Endothelial cell of umbilical vein (primary cell): Measurements from ENCODE around the gene TRMT112. TPM values are rescaled to one million over a fixed set of nuclear protein-coding genes. Genes with fewer than 3 reads are reported as not detected.

Source experiments
- BruUV-seq: library from RNA; stranded (reverse); fragments of 400-500 nt; replicated peaks from 2 replicates; lab custom pipeline; 2021; lab: Mats Ljungman, UMichigan
- CTCF ChIA-PET: fragments of 300-600, 350-600 bp; sonication (Branson Sonifier 250); formaldehyde crosslinking; loops from one replicate; lab custom pipeline; 2021; ENCODE audit warnings: antibody characterized with exemption, inconsistent platforms; lab: Charles Lee
- POLR2A ChIA-PET: fragments of 300-600, 350-600 bp; sonication (Branson Sonifier 250); formaldehyde crosslinking; loops from one replicate; lab custom pipeline; 2021; ENCODE audit warnings: antibody characterized with exemption, inconsistent platforms; lab: Charles Lee
- DNase-seq: peaks from one replicate; pipeline ENCODE4 v3.0.0-alpha.2; 2011; ENCODE audit warnings: low read depth, low spot score
- FAIRE-seq: peaks from 2 replicates; lab custom pipeline; 2011; peaks lifted over from hg19 to GRCh38; lab: Jason Lieb, UNC
- H2AFZ ChIP-seq: 2 replicates; pipeline ENCODE4 v1.6.0; 2012; ENCODE audit warnings: low read depth, low read length, control low read depth, inconsistent platforms
- H3K27ac ChIP-seq: 2 replicates; pipeline ENCODE4 v1.5.1; 2011; ENCODE audit warnings: low read depth, mild to moderate bottlenecking, control low read depth, low read length, moderate library complexity; ENCODE audit not compliant: insufficient read depth
- H3K27me3 ChIP-seq, 2 experiments: 2 replicates each; pipeline versions ENCODE4 v1.6.0 to v1.6.1; 2011; ENCODE audit warnings: low read length in 2 of 2, mixed read lengths in 1 of 2; ENCODE audit not compliant: control insufficient read depth in 2 of 2, insufficient read depth in 2 of 2
- H3K36me3 ChIP-seq, 2 experiments: 2 replicates in 1 of 2; 3 replicates in 1 of 2; pipeline ENCODE4 v1.5.1; 2011; ENCODE audit warnings: low read length in 2 of 2, mild to moderate bottlenecking in 1 of 2, moderate library complexity in 1 of 2; ENCODE audit not compliant: control insufficient read depth in 2 of 2, insufficient read depth in 2 of 2; ENCODE audit errors: extremely low read depth in 1 of 2
- H3K4me1 ChIP-seq: 3 replicates; pipeline ENCODE4 v1.5.1; 2011; ENCODE audit warnings: mild to moderate bottlenecking, low read length; ENCODE audit not compliant: control insufficient read depth, insufficient read depth; ENCODE audit errors: extremely low read depth
- H3K4me2 ChIP-seq: 2 replicates; pipeline ENCODE4 v1.6.1; 2011; ENCODE audit warnings: low read length, control low read depth, mixed read lengths; ENCODE audit not compliant: insufficient read depth
- H3K4me3 ChIP-seq, 3 experiments: fragments of 200-600 bp in 1 of 3; sonication (generic), shearing (Covaris generic) in 1 of 3; replicated peaks in 1 of 3; 2 replicates each; pipeline ENCODE4 v1.5.1; 2011 to 2016; ENCODE audit warnings: control low read depth in 3 of 3, low read length in 3 of 3, mild to moderate bottlenecking in 2 of 3, inconsistent platforms in 1 of 3, low read depth in 1 of 3, moderate library complexity in 1 of 3; ENCODE audit not compliant: insufficient read depth in 1 of 3
- H3K79me2 ChIP-seq: 2 replicates; pipeline ENCODE4 v1.6.0; 2012; ENCODE audit warnings: low read length, inconsistent platforms; ENCODE audit not compliant: control insufficient read depth, insufficient read depth
- H3K9ac ChIP-seq: replicated peaks from 2 replicates; pipeline ENCODE3; 2011; ENCODE audit warnings: low read length, control low read depth; ENCODE audit not compliant: insufficient read depth; ENCODE audit errors: extremely low read depth
- H3K9me1 ChIP-seq: replicated peaks from 3 replicates; pipeline ENCODE4 v1.6.0; 2011; ENCODE audit warnings: mild to moderate bottlenecking, low read length; ENCODE audit not compliant: control insufficient read depth, insufficient read depth; ENCODE audit errors: extremely low read depth
- H3K9me3 ChIP-seq: replicated peaks from 2 replicates; pipeline ENCODE4 v1.5.1; 2012; ENCODE audit warnings: low read length, inconsistent platforms; ENCODE audit not compliant: control insufficient read depth, insufficient read depth
- H4K20me1 ChIP-seq: replicated peaks from 2 replicates; pipeline ENCODE3; 2011; ENCODE audit warnings: mild to moderate bottlenecking, low read length; ENCODE audit not compliant: control insufficient read depth, insufficient read depth; ENCODE audit errors: extremely low read depth
- EZH2 ChIP-seq: IDR thresholded peaks from 2 replicates; pipeline ENCODE4 v1.6.1; 2012; ENCODE audit warnings: borderline replicate concordance, low read depth, mild to moderate bottlenecking, moderate library complexity, low read length, inconsistent platforms; ENCODE audit not compliant: severe bottlenecking
- FOS ChIP-seq: IDR thresholded peaks from 2 replicates; pipeline ENCODE4 v1.6.1; 2011; ENCODE audit warnings: mild to moderate bottlenecking, low read length, moderate library complexity, borderline replicate concordance; ENCODE audit not compliant: insufficient read depth
- GATA2 ChIP-seq: IDR thresholded peaks from 2 replicates; pipeline ENCODE4 v1.7.0; 2011; ENCODE audit warnings: low read depth, mild to moderate bottlenecking, moderate library complexity, mixed read lengths, low read length; ENCODE audit not compliant: insufficient read length, insufficient read depth
- JUN ChIP-seq: IDR thresholded peaks from 2 replicates; pipeline ENCODE4 v1.6.1; 2011; ENCODE audit warnings: borderline replicate concordance, low read depth; ENCODE audit not compliant: insufficient read length, insufficient read depth
- MYC ChIP-seq: IDR thresholded peaks from one replicate; pipeline ENCODE4 v1.6.1; 2011; ENCODE audit warnings: mild to moderate bottlenecking, low read depth, low read length
- POLR2A ChIP-seq: IDR thresholded peaks from 2 replicates; pipeline ENCODE4 v1.6.1; 2012; ENCODE audit warnings: low read depth, mild to moderate bottlenecking, control low read depth, low read length
- POLR2AphosphoS5 ChIP-seq: IDR thresholded peaks from 2 replicates; pipeline ENCODE4 v1.6.1; 2012; ENCODE audit warnings: low read depth, mild to moderate bottlenecking, control low read depth, low read length, moderate library complexity; ENCODE audit not compliant: insufficient read depth
- dilution Hi-C: fragments of 300-500 bp; cut with MboI; formaldehyde crosslinking; loops from one replicate; pipeline ENCODE4 v1.15.0; 2019; ENCODE audit warnings: low sequenced_read_pairs; ENCODE audit not compliant: extremely low pct_ligation_motif_present
- intact Hi-C: fragments of 100-400 bp; cut with micrococcal nuclease; formaldehyde crosslinking; loops from one replicate; pipeline ENCODE4 v1.10.0; 2022
- polyA plus RNA-seq, 4 experiments: library from polyadenylated mRNA; depleted of rRNA in 3 of 4; stranded (reverse) in 3 of 4; unstranded in 1 of 4; fragments of >200 nt; gene quantifications; 2 replicates each; pipeline versions ENCODE4 v1.2.1 to v1.2.3, GENCODE V29; 2011 to 2012; ENCODE audit warnings: missing spikeins in 1 of 4
- total RNA-seq: library from RNA; stranded (reverse); gene quantifications from 2 replicates; pipeline ENCODE4 v1.2.3, GENCODE V29; 2021
- TF ChIP-seq, protein P1 (sequence below): IDR thresholded peaks from 2 replicates; pipeline ENCODE4 v1.6.1; 2011; ENCODE audit not compliant: insufficient read depth, insufficient read length
- TF ChIP-seq, protein P2 (sequence below), 2 donors: IDR thresholded peaks; 1 replicate in 1 of 2; 2 replicates in 1 of 2; pipeline ENCODE4 v1.5.1; 2011; ENCODE audit warnings: low read length in 2 of 2, mild to moderate bottlenecking in 2 of 2, moderate library complexity in 2 of 2, control low read depth in 1 of 2, inconsistent platforms in 1 of 2, low read depth in 1 of 2; ENCODE audit not compliant: insufficient read depth in 1 of 2; ENCODE audit errors: extremely low read depth in 1 of 2

Gene TRMT112
- total and polyA plus RNA-seq, 2 donors (not counting 3 experiments of a cell fraction or from before 2014, with no cell fraction given) = 195 to 575 TPM

GRCh38 chr11:64339286-64339685 is 21.9 kb upstream of the TRMT112 start:
- H3K4me1 ChIP-seq = no peaks in the 10 kb centered on the region
- H3K9ac ChIP-seq = no peak overlapping the region
- no peak overlapping the region for H3K4me3 ChIP-seq
- H2AFZ ChIP-seq = no peak overlapping the region
- H3K27ac ChIP-seq = no peak overlapping the region
- H3K9me1 ChIP-seq = no peaks in the 10 kb centered on the region
- TF ChIP-seq, protein P1, sequence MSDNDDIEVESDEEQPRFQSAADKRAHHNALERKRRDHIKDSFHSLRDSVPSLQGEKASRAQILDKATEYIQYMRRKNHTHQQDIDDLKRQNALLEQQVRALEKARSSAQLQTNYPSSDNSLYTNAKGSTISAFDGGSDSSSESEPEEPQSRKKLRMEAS = no peak
- no peak for TF ChIP-seq FOS
- no peak for TF ChIP-seq MYC
- no peak for TF ChIP-seq EZH2
- TF ChIP-seq, protein P2, sequence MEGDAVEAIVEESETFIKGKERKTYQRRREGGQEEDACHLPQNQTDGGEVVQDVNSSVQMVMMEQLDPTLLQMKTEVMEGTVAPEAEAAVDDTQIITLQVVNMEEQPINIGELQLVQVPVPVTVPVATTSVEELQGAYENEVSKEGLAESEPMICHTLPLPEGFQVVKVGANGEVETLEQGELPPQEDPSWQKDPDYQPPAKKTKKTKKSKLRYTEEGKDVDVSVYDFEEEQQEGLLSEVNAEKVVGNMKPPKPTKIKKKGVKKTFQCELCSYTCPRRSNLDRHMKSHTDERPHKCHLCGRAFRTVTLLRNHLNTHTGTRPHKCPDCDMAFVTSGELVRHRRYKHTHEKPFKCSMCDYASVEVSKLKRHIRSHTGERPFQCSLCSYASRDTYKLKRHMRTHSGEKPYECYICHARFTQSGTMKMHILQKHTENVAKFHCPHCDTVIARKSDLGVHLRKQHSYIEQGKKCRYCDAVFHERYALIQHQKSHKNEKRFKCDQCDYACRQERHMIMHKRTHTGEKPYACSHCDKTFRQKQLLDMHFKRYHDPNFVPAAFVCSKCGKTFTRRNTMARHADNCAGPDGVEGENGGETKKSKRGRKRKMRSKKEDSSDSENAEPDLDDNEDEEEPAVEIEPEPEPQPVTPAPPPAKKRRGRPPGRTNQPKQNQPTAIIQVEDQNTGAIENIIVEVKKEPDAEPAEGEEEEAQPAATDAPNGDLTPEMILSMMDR (IDR thresholded peaks at IDR 0.05; ENCODE audit: extremely low read depth in 1 of 2, insufficient read depth in 1 of 2, low read depth in 1 of 2, low read length in 2 of 2) = no peak
- no peak for TF ChIP-seq JUN
- TF ChIP-seq POLR2AphosphoS5 = no peak
- no peak for TF ChIP-seq GATA2
- TF ChIP-seq POLR2A = no peak
- no peaks in the 10 kb centered on the region for H3K27me3 ChIP-seq
- dilution Hi-C loops (no loop called here), intact Hi-C loops (no loop called here)
- no peak for DNase-seq
- no TSS peak for BruUV-seq
- H3K9me3 ChIP-seq = no peaks in the 10 kb centered on the region
- H3K36me3 ChIP-seq = no peaks in the 10 kb centered on the region
- H3K4me2 ChIP-seq = no peak overlapping the region
- POLR2A ChIA-PET = no interaction called here
- no peaks in the 10 kb centered on the region for H4K20me1 ChIP-seq
- H3K79me2 ChIP-seq = no peaks in the 10 kb centered on the region
- CTCF ChIA-PET = no interaction called here
- no peak for FAIRE-seq
